Ascending aorta (tissue), 2 donors: ENCODE measurements around the gene PHF2. TPM values are rescaled to one million over a fixed set of nuclear protein-coding genes. Genes with fewer than 3 reads are reported as not detected.

Source experiments
- DNase-seq, 2 donors: peaks; one replicate each; pipeline ENCODE4 v3.0.0-alpha.2; 2019; ENCODE audit warnings: low spot score in 2 of 2
- H3K27ac ChIP-seq, 2 donors: fragments of 200-600 bp; sonication (generic); one replicate each; pipeline ENCODE4 v1.5.1; 2016 to 2017; ENCODE audit warnings: mild to moderate bottlenecking in 1 of 2
- H3K27me3 ChIP-seq: fragments of 200-600 bp; sonication (generic); one replicate; pipeline ENCODE4 v1.5.1; 2017
- H3K36me3 ChIP-seq, 2 donors: fragments of 200-600 bp; sonication (generic); one replicate each; pipeline ENCODE4 v1.5.1; 2016
- H3K4me1 ChIP-seq, 2 donors: fragments of 200-600 bp; sonication (generic); one replicate each; pipeline ENCODE4 v1.5.1; 2016 to 2017; ENCODE audit warnings: mild to moderate bottlenecking in 1 of 2
- H3K4me3 ChIP-seq, 2 donors: fragments of 200-600 bp; sonication (generic); one replicate each; pipeline ENCODE4 v1.5.1; 2016 to 2017; ENCODE audit warnings: mild to moderate bottlenecking in 1 of 2
- H3K9me3 ChIP-seq, 2 donors: fragments of 200-600 bp; sonication (generic); one replicate each; pipeline ENCODE4 v1.5.1; 2016
- CTCF ChIP-seq, 3 experiments: fragments of 200-600 bp in 2 of 3; fragments of 450-650 bp in 1 of 3; sonication (generic) in 2 of 3; IDR thresholded peaks; one replicate each; pipeline ENCODE4 v1.5.1; 2016 to 2019; ENCODE audit warnings: antibody characterized with exemption in 3 of 3, mild to moderate bottlenecking in 1 of 3, moderate library complexity in 1 of 3
- intact Hi-C: fragments of 100-400 bp; cut with DNase I; formaldehyde crosslinking; loops from one replicate; pipeline ENCODE4 v1.15.1; 2023
- total RNA-seq: library from RNA; depleted of rRNA; stranded (reverse); fragments of >200 nt; gene quantifications from one replicate; pipeline ENCODE4 v1.1.0, GENCODE V29; 2016

PHF2 gene
- total RNA-seq, 1 donor from 2014 or later: 45.1 TPM

- intact Hi-C loops: no loop called here
- no peaks in the 10 kb centered on the region for H3K9me3 ChIP-seq
- peaks cover 0 to 7% of the 10 kb centered on the region in 2 donors for H3K4me1 ChIP-seq
- TF ChIP-seq CTCF (IDR thresholded peaks at IDR 0.05): no peak
- no peaks in the 10 kb centered on the region for H3K27me3 ChIP-seq
- no peak overlapping the region for H3K27ac ChIP-seq
- H3K36me3 ChIP-seq: peaks cover 14 to 50% of the 10 kb centered on the region in 2 donors
- no peak overlapping the region for H3K4me3 ChIP-seq
- DNase-seq: no peak
Measured at GRCh38 chr9:93546356-93546755, 30.0 kb upstream of the PHF2 start.

- intact Hi-C loops: no loop called here
- H3K36me3 ChIP-seq: peaks cover 12 to 57% of the 10 kb centered on the region in 2 donors
- DNase-seq: no peak
Measured at GRCh38 chr9:93549611-93550010, 26.8 kb upstream of the PHF2 start.

GRCh38 chr9:93552923-93553322, 23.5 kb upstream of the PHF2 start:
- Histone ChIP-seq H3K9me3 (no peaks in the 10 kb centered on the region), H3K4me1 (no peaks in the 10 kb centered on the region), H3K27ac (no peak overlapping the region), H3K27me3 (no peaks in the 10 kb centered on the region), H3K4me3 (no peak overlapping the region), H3K36me3 (peaks cover 20 to 61% of the 10 kb centered on the region in 2 donors)
- TF ChIP-seq CTCF (IDR thresholded peaks at IDR 0.05): no peak
- no peak for DNase-seq
- intact Hi-C loops: no loop called here

More at GRCh38 chr9:93549611-93550010, 26.8 kb upstream of the PHF2 start:
- Histone ChIP-seq H3K9me3 (no peaks in the 10 kb centered on the region), H3K4me3 (no peak overlapping the region), H3K27ac (no peak overlapping the region), H3K27me3 (no peaks in the 10 kb centered on the region), H3K4me1 (no peaks in the 10 kb centered on the region)
- no peak for TF ChIP-seq CTCF (IDR thresholded peaks at IDR 0.05)

- Histone ChIP-seq H3K27me3 (no peaks in the 10 kb centered on the region), H3K4me3 (no peak overlapping the region), H3K4me1 (no peaks in the 10 kb centered on the region), H3K27ac (no peak overlapping the region), H3K36me3 (peaks cover 39 to 70% of the 10 kb centered on the region in 2 donors), H3K9me3 (no peaks in the 10 kb centered on the region)
- intact Hi-C loops: no loop called here
- DNase-seq: no peak
- TF ChIP-seq CTCF (IDR thresholded peaks at IDR 0.05): no peak
Measured at GRCh38 chr9:93555370-93555769, 21.0 kb upstream of the PHF2 start.

GRCh38 chr9:93557366-93558137, 18.8 kb upstream of the PHF2 start:
- Histone ChIP-seq H3K27ac (no peak overlapping the region), H3K4me1 (no peaks in the 10 kb centered on the region), H3K36me3 (peaks cover 53 to 72% of the 10 kb centered on the region in 2 donors), H3K9me3 (no peaks in the 10 kb centered on the region), H3K27me3 (no peaks in the 10 kb centered on the region), H3K4me3 (no peak overlapping the region)
- DNase-seq: no peak
- intact Hi-C loops: no loop called here
- no peak for TF ChIP-seq CTCF (IDR thresholded peaks at IDR 0.05)
